Thymus (tissue), 11 donors: Measurements from ENCODE around the gene MEFV. TPM values are rescaled to one million over a fixed set of nuclear protein-coding genes. Genes with fewer than 3 reads are reported as not detected.
A peak's percentile ranks its signal among the peaks of the same experiment; 100 is the strongest.
"Not testable (repeated sequence)": the region's sequence is repeated elsewhere in the genome, so short reads cannot be mapped to it uniquely, and the experiment has no call there.

Source experiments
- DNase-seq, 9 donors: peaks; one replicate each; pipeline ENCODE4 v3.0.0-alpha.2; 2013; ENCODE audit warnings: low spot score in 9 of 9, low read depth in 6 of 9, missing footprints in 1 of 9
- H3K27ac ChIP-seq, 2 donors: one replicate each; pipeline ENCODE4 v1.5.1; 2013; ENCODE audit warnings: control low read depth in 1 of 2, low read depth in 1 of 2, low read length in 1 of 2, mild to moderate bottlenecking in 1 of 2, moderate library complexity in 1 of 2
- H3K27me3 ChIP-seq, 2 donors: one replicate each; pipeline ENCODE4 v1.5.1; 2013; ENCODE audit warnings: low read length in 1 of 2; ENCODE audit not compliant: control insufficient read depth in 2 of 2, insufficient read depth in 1 of 2
- H3K36me3 ChIP-seq, 2 donors: one replicate each; pipeline ENCODE4 v1.5.1; 2013; ENCODE audit warnings: low read length in 1 of 2, mild to moderate bottlenecking in 1 of 2, moderate library complexity in 1 of 2; ENCODE audit not compliant: control insufficient read depth in 2 of 2, insufficient read depth in 2 of 2
- H3K4me1 ChIP-seq, 2 donors: one replicate each; pipeline ENCODE4 v1.5.1; 2013; ENCODE audit warnings: low read length in 2 of 2; ENCODE audit not compliant: control insufficient read depth in 2 of 2, insufficient read depth in 2 of 2
- H3K4me3 ChIP-seq, 2 donors: one replicate each; pipeline ENCODE4 v1.5.1; 2013; ENCODE audit warnings: low read length in 2 of 2, control low read depth in 1 of 2, mild to moderate bottlenecking in 1 of 2
- H3K9me3 ChIP-seq, 2 donors: one replicate each; pipeline ENCODE4 v1.5.1; 2013; ENCODE audit warnings: low read length in 1 of 2, mild to moderate bottlenecking in 1 of 2; ENCODE audit not compliant: control insufficient read depth in 2 of 2, insufficient read depth in 1 of 2
- WGBS: extraction: QIAGEN DNeasy Blood & Tissue Kit; methylation state at CpG from one replicate; pipeline ENCODE4 v1.1.7; 2013; 5-methylcytosine and 5-hydroxymethylcytosine counted together
- polyA plus RNA-seq: library from polyadenylated mRNA; stranded (reverse); fragments of 200-250 nt; gene quantifications from one replicate; pipeline ENCODE4 v1.2.3, GENCODE V29; 2013
- total RNA-seq: library from RNA; stranded (reverse); fragments of 120-200 nt; gene quantifications from one replicate; pipeline ENCODE4 v1.2.4, GENCODE V29; 2013
- donor health status: healthy.

MEFV gene
- total and polyA plus RNA-seq, 2 donors = 0.52 to 0.80 TPM

DNA sequence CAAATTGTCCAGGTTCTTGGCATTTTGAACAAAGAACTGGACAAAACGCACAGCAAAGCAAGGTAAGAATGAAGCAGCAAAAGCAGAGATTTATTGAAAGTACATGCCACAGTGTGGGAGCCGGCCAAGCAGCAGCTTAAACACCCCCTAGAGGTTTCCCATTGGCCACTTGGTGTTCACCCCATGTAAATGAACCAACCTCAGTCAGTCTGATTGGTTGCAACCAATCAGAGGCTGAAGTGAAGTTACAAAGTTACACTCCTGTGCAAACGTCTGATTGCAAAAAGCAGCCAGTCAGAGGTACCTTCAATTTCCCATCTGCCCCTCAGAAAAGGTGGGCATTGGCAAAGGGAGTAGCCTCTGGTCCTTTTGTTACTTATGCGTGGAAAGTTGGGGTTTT, 18.1 kb upstream of the MEFV start:
- H3K27ac ChIP-seq = no peak overlapping the region
- WGBS = 76% methylated on average over 4 of the region's 4 CpGs
- no peaks in the 10 kb centered on the region for H3K36me3 ChIP-seq
- peaks cover 0 to 5% of the 10 kb centered on the region in 2 donors for H3K27me3 ChIP-seq
- no peak overlapping the region for H3K4me3 ChIP-seq
- H3K9me3 ChIP-seq = peaks cover 0 to 10% of the 10 kb centered on the region in 2 donors
- no peak for DNase-seq
- no peaks in the 10 kb centered on the region for H3K4me1 ChIP-seq

- not testable (repeated sequence) for H3K27me3 ChIP-seq, DNase-seq, H3K36me3 ChIP-seq, H3K4me3 ChIP-seq, H3K4me1 ChIP-seq, H3K27ac ChIP-seq
- peaks cover 0 to 11% of the 10 kb centered on the region in 2 donors for H3K9me3 ChIP-seq
- 95% methylated on average over 22 of the region's 22 CpGs for WGBS
Measured at GRCh38 chr16:3271281-3271680, 14.8 kb upstream of the MEFV start.

- H3K36me3 ChIP-seq, H3K4me1 ChIP-seq, H3K27me3 ChIP-seq, DNase-seq, H3K4me3 ChIP-seq, H3K27ac ChIP-seq: not testable (repeated sequence)
- 94% methylated on average over 5 of the region's 5 CpGs for WGBS
- peaks cover 0 to 12% of the 10 kb centered on the region in 2 donors for H3K9me3 ChIP-seq
Measured at GRCh38 chr16:3270718-3271117, 14.3 kb upstream of the MEFV start.

- Histone ChIP-seq H3K27me3 (peaks cover 0 to 3% of the 10 kb centered on the region in 2 donors), H3K4me3 (no peak overlapping the region), H3K27ac (no peak overlapping the region), H3K36me3 (no peaks in the 10 kb centered on the region), H3K4me1 (peaks cover 4 to 13% of the 10 kb centered on the region in 2 donors), H3K9me3 (peaks cover 0 to 29% of the 10 kb centered on the region in 2 donors)
- no peak for DNase-seq
- 93% methylated on average over 1 of the region's 1 CpG for WGBS
Measured at GRCh38 chr16:3268294-3268693, 11.9 kb upstream of the MEFV start.

- Histone ChIP-seq H3K27ac (no peak overlapping the region), H3K27me3 (peaks cover 0 to 3% of the 10 kb centered on the region in 2 donors), H3K4me3 (no peak overlapping the region), H3K4me1 (peaks cover 4 to 15% of the 10 kb centered on the region in 2 donors), H3K9me3 (peaks cover 0 to 28% of the 10 kb centered on the region in 2 donors), H3K36me3 (no peaks in the 10 kb centered on the region)
- 89% methylated on average over 5 of the region's 5 CpGs for WGBS
- DNase-seq = no peak
Measured at GRCh38 chr16:3266873-3267537, 10.6 kb upstream of the MEFV start.

DNA sequence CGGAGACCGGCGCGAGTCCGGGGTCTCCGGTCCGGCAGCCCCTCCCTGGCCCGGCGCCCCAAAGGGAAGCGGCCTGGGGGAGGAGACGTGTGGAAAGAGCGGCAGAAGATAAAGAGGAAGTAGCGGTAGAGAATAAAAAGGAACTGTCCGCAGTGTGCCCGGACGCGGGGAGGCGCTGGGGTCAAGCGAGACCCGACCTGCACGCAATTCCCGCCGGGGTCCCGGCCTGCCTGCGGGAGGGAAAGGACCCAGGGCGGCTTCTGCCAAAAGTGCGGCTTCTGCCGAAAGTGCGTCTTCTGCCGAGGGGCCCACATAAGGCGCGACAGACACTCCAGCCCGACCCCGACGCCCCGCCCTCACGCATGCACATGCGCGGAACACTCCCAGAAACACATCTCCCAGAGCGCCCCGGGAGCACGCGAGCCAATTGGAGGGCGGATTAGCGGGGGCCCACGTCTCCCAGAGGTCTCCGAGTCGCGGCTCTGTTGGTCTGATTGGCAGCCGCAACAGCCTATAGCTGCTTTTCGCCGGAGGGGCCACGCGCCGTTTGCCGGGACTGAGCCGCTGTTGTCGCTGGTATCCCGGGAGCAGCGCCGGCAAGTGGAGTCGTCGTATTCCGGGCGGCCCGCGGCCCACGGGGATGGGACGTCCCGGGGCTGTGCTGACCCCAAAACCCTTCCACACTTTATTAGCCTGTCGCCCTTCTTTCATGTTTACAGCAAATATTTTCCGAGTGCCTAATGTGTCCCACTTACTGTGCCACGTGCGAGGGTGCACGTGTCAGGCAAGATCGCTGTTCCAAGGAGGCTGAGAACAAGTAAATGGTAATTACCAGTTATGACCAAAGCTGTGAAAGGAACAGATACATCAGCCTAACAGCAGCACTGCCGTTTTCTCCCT, 8.0 kb upstream of the MEFV start:
- H3K27me3 ChIP-seq = peaks cover 0 to 3% of the 10 kb centered on the region in 2 donors
- H3K36me3 ChIP-seq = no peaks in the 10 kb centered on the region
- H3K27ac ChIP-seq = peak overlapping the region; percentile 91 to 99
- H3K9me3 ChIP-seq = peaks cover 0 to 24% of the 10 kb centered on the region in 2 donors
- H3K4me1 ChIP-seq = peaks cover 4 to 15% of the 10 kb centered on the region in 2 donors
- peak; percentile 73 to 96 (median 90) for DNase-seq
- WGBS = 1% methylated on average over 77 of the region's 77 CpGs
- H3K4me3 ChIP-seq = peak overlapping the region; percentile 74 to 80

GRCh38 chr16:3262517-3262916, 6.1 kb upstream of the MEFV start:
- H3K27me3 ChIP-seq = peaks cover 0 to 3% of the 10 kb centered on the region in 2 donors
- 98% methylated on average over 4 of the region's 4 CpGs for WGBS
- H3K4me3 ChIP-seq = no peak overlapping the region
- DNase-seq = no peak
- H3K27ac ChIP-seq = no peak overlapping the region
- H3K4me1 ChIP-seq = peaks cover 4 to 15% of the 10 kb centered on the region in 2 donors
- H3K36me3 ChIP-seq = no peaks in the 10 kb centered on the region
- peaks cover 0 to 24% of the 10 kb centered on the region in 2 donors for H3K9me3 ChIP-seq

DNA sequence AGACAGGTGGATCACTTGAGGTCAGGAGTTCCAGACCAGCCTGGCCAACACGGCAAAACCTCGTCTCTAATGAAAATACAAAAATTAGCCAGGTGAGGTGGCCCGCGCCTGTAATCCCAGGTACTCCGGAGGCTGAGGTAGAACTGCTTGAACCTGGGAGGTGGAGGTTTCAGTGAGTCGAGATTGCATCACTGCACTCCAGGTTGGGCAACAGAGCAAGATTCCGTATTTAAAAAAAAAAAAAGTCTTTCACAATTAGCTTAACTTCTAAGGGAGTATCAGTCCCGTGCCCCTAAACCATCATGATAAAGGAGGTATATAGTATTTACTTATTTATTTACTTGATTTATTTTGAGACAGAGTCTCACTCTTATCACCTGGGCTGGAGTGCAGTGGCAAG, 3.4 kb upstream of the MEFV start:
- H3K9me3 ChIP-seq = peaks cover 0 to 12% of the 10 kb centered on the region in 2 donors
- H3K27me3 ChIP-seq = peaks cover 0 to 6% of the 10 kb centered on the region in 2 donors
- no peak overlapping the region for H3K27ac ChIP-seq
- DNase-seq = no peak
- peaks cover 3 to 13% of the 10 kb centered on the region in 2 donors for H3K4me1 ChIP-seq
- 94% methylated on average over 8 of the region's 8 CpGs for WGBS
- no peaks in the 10 kb centered on the region for H3K36me3 ChIP-seq
- H3K4me3 ChIP-seq = no peak overlapping the region

DNA sequence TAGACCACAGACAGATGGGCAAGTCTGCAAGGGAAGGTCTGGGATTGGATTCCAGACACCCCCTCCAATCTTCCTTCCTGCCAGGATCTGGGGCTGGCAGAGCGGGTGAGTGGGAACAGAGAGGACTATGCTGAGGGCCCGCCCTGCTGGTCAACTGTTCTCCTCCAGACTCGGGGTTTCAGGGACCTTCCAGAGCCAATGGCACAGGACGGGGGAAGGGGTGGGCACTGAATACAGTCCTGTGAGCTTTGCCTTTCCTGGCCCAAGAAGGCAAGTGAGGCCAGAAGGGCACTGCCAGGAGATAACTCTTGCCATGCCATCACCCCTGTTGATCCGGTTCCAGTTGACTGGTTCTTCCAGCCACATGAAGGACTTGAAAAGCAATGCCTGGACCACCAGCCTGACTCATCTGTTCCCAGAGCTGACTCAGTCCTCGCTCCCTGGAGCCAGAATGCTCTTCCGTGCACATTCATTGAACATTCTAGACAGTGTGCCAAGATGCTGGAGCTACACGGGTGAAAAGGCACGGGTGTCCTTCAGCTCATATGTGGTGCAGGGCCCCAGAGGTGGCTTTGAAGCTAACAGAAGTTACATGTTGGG, 533 bp upstream of the MEFV start:
- Histone ChIP-seq H3K4me1 (no peaks in the 10 kb centered on the region), H3K27ac (no peak overlapping the region), H3K4me3 (no peak overlapping the region), H3K36me3 (no peaks in the 10 kb centered on the region), H3K27me3 (peaks cover 0 to 15% of the 10 kb centered on the region in 2 donors), H3K9me3 (peaks cover 0 to 7% of the 10 kb centered on the region in 2 donors)
- 91% methylated on average over 9 of the region's 9 CpGs for WGBS
- DNase-seq = no peak
